ENCODE measurements around the gene EEF1A2. TPM values are rescaled to one million over a fixed set of nuclear protein-coding genes. Genes with fewer than 3 reads are reported as not detected.

EEF1A2 gene
- total and polyA plus RNA-seq, 8 donors, result 0.27 to 0.62 (median 0.39) TPM

GRCh38 chr20:63492982-63493381 is 5.9 kb downstream of the EEF1A2 start:
- intact Hi-C loops (cut with DNase I), result no loop called here
- Histone ChIP-seq H3K9me3 (no peaks in the 10 kb centered on the region), H3K4me3 (no peak overlapping the region), H3K27ac (no peak overlapping the region), H3K27me3 (peaks cover 18 to 80% of the 10 kb centered on the region in 2 donors), H3K4me1 (peaks cover 4 to 17% of the 10 kb centered on the region in 2 donors), H3K36me3 (no peaks in the 10 kb centered on the region)
- ATAC-seq, result no peak
- no peak for TF ChIP-seq CTCF (IDR thresholded peaks at IDR 0.05)
- peak in 1 of 4 donors; percentile 65 for DNase-seq

GRCh38 chr20:63492518-63492917 is 6.4 kb downstream of the EEF1A2 start:
- ATAC-seq (no peak), DNase-seq (no peak)
- Histone ChIP-seq H3K27me3 (peaks cover 18 to 80% of the 10 kb centered on the region in 2 donors), H3K27ac (no peak overlapping the region), H3K9me3 (no peaks in the 10 kb centered on the region), H3K4me1 (peaks cover 4 to 14% of the 10 kb centered on the region in 2 donors), H3K36me3 (no peaks in the 10 kb centered on the region), H3K4me3 (no peak overlapping the region)
- no peak for TF ChIP-seq CTCF (IDR thresholded peaks at IDR 0.05)
- intact Hi-C loops (cut with DNase I), result no loop called here

- Histone ChIP-seq H3K4me3 (no peak overlapping the region), H3K4me1 (peaks cover 4 to 13% of the 10 kb centered on the region in 2 donors), H3K9me3 (no peaks in the 10 kb centered on the region), H3K27me3 (peaks cover 18 to 78% of the 10 kb centered on the region in 2 donors), H3K36me3 (no peaks in the 10 kb centered on the region), H3K27ac (no peak overlapping the region)
- no peak for ATAC-seq
- TF ChIP-seq CTCF (IDR thresholded peaks at IDR 0.05), result no peak
- intact Hi-C loops (cut with DNase I), result no loop called here
- no peak for DNase-seq
Observed at GRCh38 chr20:63491635-63492230, 7.2 kb downstream of the EEF1A2 start.

GRCh38 chr20:63491078-63491477 is 7.8 kb downstream of the EEF1A2 start:
- peaks cover 1 to 6% of the 10 kb centered on the region in 2 donors for H3K4me1 ChIP-seq
- no peak overlapping the region for H3K4me3 ChIP-seq
- no peaks in the 10 kb centered on the region for H3K9me3 ChIP-seq
- no peak overlapping the region for H3K27ac ChIP-seq
- no peaks in the 10 kb centered on the region for H3K36me3 ChIP-seq
- intact Hi-C loops (cut with DNase I), result no loop called here
- no peak for TF ChIP-seq CTCF (IDR thresholded peaks at IDR 0.05)
- H3K27me3 ChIP-seq, result peaks cover 18 to 77% of the 10 kb centered on the region in 2 donors
- ATAC-seq (no peak), DNase-seq (peak in 1 of 4 donors; percentile 33)

- DNase-seq (peak in 1 of 4 donors; percentile 65), ATAC-seq (no peak)
- Histone ChIP-seq H3K4me3 (no peak overlapping the region), H3K4me1 (peaks cover 0 to 4% of the 10 kb centered on the region in 2 donors), H3K27me3 (peaks cover 18 to 77% of the 10 kb centered on the region in 2 donors), H3K27ac (no peak overlapping the region), H3K36me3 (no peaks in the 10 kb centered on the region), H3K9me3 (no peaks in the 10 kb centered on the region)
- intact Hi-C loops (cut with DNase I), result no loop called here
- no peak for TF ChIP-seq CTCF (IDR thresholded peaks at IDR 0.05)
Observed at GRCh38 chr20:63490416-63490815, 8.5 kb downstream of the EEF1A2 start.

All from left lung (tissue), 10 donors.